Measurements from ENCODE around the gene TMIE. TPM values are rescaled to one million over a fixed set of nuclear protein-coding genes. Genes with fewer than 3 reads are reported as not detected.

TMIE gene
- total RNA-seq, 1 donor = 0.31 TPM

GRCh38 chr3:46675426-46675825 lies 25.8 kb upstream of the TMIE start:
- H3K4me3 ChIP-seq (ENCODE audit: low read length) = no peak overlapping the region

GRCh38 chr3:46675843-46676567 lies 25.2 kb upstream of the TMIE start:
- Histone ChIP-seq H3K4me3 (ENCODE audit: low read length) (no peak overlapping the region), H3K4me1 (ENCODE audit: insufficient read depth, low read length) (no peaks in the 10 kb centered on the region), H3K9me3 (ENCODE audit: low read depth, low read length) (no peaks in the 10 kb centered on the region), H3K27me3 (ENCODE audit: insufficient read depth, low read length) (no peaks in the 10 kb centered on the region)

More at GRCh38 chr3:46675426-46675825, 25.8 kb upstream of the TMIE start:
- no peaks in the 10 kb centered on the region for H3K9me3 ChIP-seq (ENCODE audit: low read depth, low read length)
- H3K27me3 ChIP-seq (ENCODE audit: insufficient read depth, low read length) = no peaks in the 10 kb centered on the region
- H3K4me1 ChIP-seq (ENCODE audit: insufficient read depth, low read length) = no peaks in the 10 kb centered on the region

GRCh38 chr3:46676601-46677410 lies 24.4 kb upstream of the TMIE start:
- H3K4me1 ChIP-seq (ENCODE audit: insufficient read depth, low read length) = peaks cover under 1% of the 10 kb centered on the region
- H3K4me3 ChIP-seq (ENCODE audit: low read length) = no peak overlapping the region
- H3K27me3 ChIP-seq (ENCODE audit: insufficient read depth, low read length) = no peaks in the 10 kb centered on the region

GRCh38 chr3:46677411-46677726 lies 23.8 kb upstream of the TMIE start:
- no peaks in the 10 kb centered on the region for H3K27me3 ChIP-seq (ENCODE audit: insufficient read depth, low read length)
- H3K4me1 ChIP-seq (ENCODE audit: insufficient read depth, low read length) = peaks cover 6% of the 10 kb centered on the region
- no peak overlapping the region for H3K4me3 ChIP-seq (ENCODE audit: low read length)
- no peaks in the 10 kb centered on the region for H3K9me3 ChIP-seq (ENCODE audit: low read depth, low read length)

More at GRCh38 chr3:46676601-46677410, 24.4 kb upstream of the TMIE start:
- H3K9me3 ChIP-seq (ENCODE audit: low read depth, low read length) = no peaks in the 10 kb centered on the region

- Histone ChIP-seq H3K4me3 (ENCODE audit: low read length) (no peak overlapping the region), H3K27me3 (ENCODE audit: insufficient read depth, low read length) (no peaks in the 10 kb centered on the region), H3K9me3 (ENCODE audit: low read depth, low read length) (no peaks in the 10 kb centered on the region), H3K4me1 (ENCODE audit: insufficient read depth, low read length) (peaks cover 7% of the 10 kb centered on the region)
Measured at GRCh38 chr3:46678280-46678679, 22.9 kb upstream of the TMIE start.

GRCh38 chr3:46679681-46680080 lies 21.5 kb upstream of the TMIE start:
- peaks cover 7% of the 10 kb centered on the region for H3K4me1 ChIP-seq (ENCODE audit: insufficient read depth, low read length)
- H3K4me3 ChIP-seq (ENCODE audit: low read length) = no peak overlapping the region
- no peaks in the 10 kb centered on the region for H3K27me3 ChIP-seq (ENCODE audit: insufficient read depth, low read length)
- H3K9me3 ChIP-seq (ENCODE audit: low read depth, low read length) = no peaks in the 10 kb centered on the region

- Histone ChIP-seq H3K27me3 (ENCODE audit: insufficient read depth, low read length) (no peaks in the 10 kb centered on the region), H3K9me3 (ENCODE audit: low read depth, low read length) (no peaks in the 10 kb centered on the region), H3K4me3 (ENCODE audit: low read length) (no peak overlapping the region), H3K4me1 (ENCODE audit: insufficient read depth, low read length) (peaks cover 7% of the 10 kb centered on the region)
Measured at GRCh38 chr3:46680298-46680826, 20.8 kb upstream of the TMIE start.

GRCh38 chr3:46681387-46681786 lies 19.8 kb upstream of the TMIE start:
- Histone ChIP-seq H3K27me3 (ENCODE audit: insufficient read depth, low read length) (no peaks in the 10 kb centered on the region), H3K9me3 (ENCODE audit: low read depth, low read length) (no peaks in the 10 kb centered on the region), H3K4me1 (ENCODE audit: insufficient read depth, low read length) (peaks cover 7% of the 10 kb centered on the region), H3K4me3 (ENCODE audit: low read length) (no peak overlapping the region)

- no peak overlapping the region for H3K4me3 ChIP-seq (ENCODE audit: low read length)
Measured at GRCh38 chr3:46681856-46682540, 19.2 kb upstream of the TMIE start.

GRCh38 chr3:46682974-46683373 lies 18.2 kb upstream of the TMIE start:
- Histone ChIP-seq H3K27me3 (ENCODE audit: insufficient read depth, low read length) (no peaks in the 10 kb centered on the region), H3K4me1 (ENCODE audit: insufficient read depth, low read length) (peaks cover 7% of the 10 kb centered on the region), H3K4me3 (ENCODE audit: low read length) (no peak overlapping the region)

More at GRCh38 chr3:46681856-46682540, 19.2 kb upstream of the TMIE start:
- Histone ChIP-seq H3K4me1 (ENCODE audit: insufficient read depth, low read length) (peaks cover 7% of the 10 kb centered on the region), H3K27me3 (ENCODE audit: insufficient read depth, low read length) (no peaks in the 10 kb centered on the region), H3K9me3 (ENCODE audit: low read depth, low read length) (no peaks in the 10 kb centered on the region)

GRCh38 chr3:46684891-46685290 lies 16.3 kb upstream of the TMIE start:
- no peaks in the 10 kb centered on the region for H3K9me3 ChIP-seq (ENCODE audit: low read depth, low read length)
- H3K4me3 ChIP-seq (ENCODE audit: low read length) = no peak overlapping the region
- H3K27me3 ChIP-seq (ENCODE audit: insufficient read depth, low read length) = no peaks in the 10 kb centered on the region
- peaks cover 7% of the 10 kb centered on the region for H3K4me1 ChIP-seq (ENCODE audit: insufficient read depth, low read length)

More at GRCh38 chr3:46682974-46683373, 18.2 kb upstream of the TMIE start:
- no peaks in the 10 kb centered on the region for H3K9me3 ChIP-seq (ENCODE audit: low read depth, low read length)

GRCh38 chr3:46685446-46685845 lies 15.7 kb upstream of the TMIE start:
- H3K9me3 ChIP-seq (ENCODE audit: low read depth, low read length) = no peaks in the 10 kb centered on the region
- H3K4me3 ChIP-seq (ENCODE audit: low read length) = no peak overlapping the region
- peaks cover 9% of the 10 kb centered on the region for H3K4me1 ChIP-seq (ENCODE audit: insufficient read depth, low read length)
- no peaks in the 10 kb centered on the region for H3K27me3 ChIP-seq (ENCODE audit: insufficient read depth, low read length)

GRCh38 chr3:46690798-46691197 lies 10.4 kb upstream of the TMIE start:
- Histone ChIP-seq H3K4me1 (ENCODE audit: insufficient read depth, low read length) (peaks cover 49% of the 10 kb centered on the region), H3K9me3 (ENCODE audit: low read depth, low read length) (no peaks in the 10 kb centered on the region), H3K27me3 (ENCODE audit: insufficient read depth, low read length) (peaks cover 4% of the 10 kb centered on the region), H3K4me3 (ENCODE audit: low read length) (no peak overlapping the region)

- Histone ChIP-seq H3K4me3 (ENCODE audit: low read length) (peak overlapping the region; percentile 49), H3K4me1 (ENCODE audit: insufficient read depth, low read length) (peaks cover 59% of the 10 kb centered on the region), H3K27me3 (ENCODE audit: insufficient read depth, low read length) (peaks cover 4% of the 10 kb centered on the region), H3K9me3 (ENCODE audit: low read depth, low read length) (no peaks in the 10 kb centered on the region)
Measured at GRCh38 chr3:46692566-46692990, 8.6 kb upstream of the TMIE start.
